HEK293 (cell line): Measurements from ENCODE around the gene C9orf72.
A peak's percentile ranks its signal among the peaks of the same experiment; 100 is the strongest.

Experiments used
- CTCF ChIA-PET: fragments of 350-600 bp; formaldehyde crosslinking; extraction: SDS; loops from one replicate; lab custom pipeline; 2021; ENCODE audit warnings: antibody characterized with exemption; lab: Yijun Ruan, JAX
- POLR2A ChIA-PET: fragments of 300-600 bp; formaldehyde crosslinking; extraction: SDS; loops from one replicate; lab custom pipeline; 2020; ENCODE audit warnings: antibody characterized with exemption, inconsistent platforms; lab: Yijun Ruan, JAX
- H3K27ac ChIP-seq: fragments of 200-500 bp; sonication (Bioruptor generic); 2 replicates; pipeline ENCODE4 v1.5.1; 2014; ENCODE audit warnings: low read depth, low read length, control low read depth, inconsistent platforms; ENCODE audit errors: extremely low read depth
- H3K36me3 ChIP-seq, 2 experiments: fragments of 200-500 bp in 1 of 2; sonication (Bioruptor generic) in 1 of 2; 1 replicate in 1 of 2; 2 replicates in 1 of 2; pipeline ENCODE4 v1.5.1; 2014 to 2017; ENCODE audit warnings: inconsistent platforms in 2 of 2, low read length in 2 of 2; ENCODE audit not compliant: control insufficient read depth in 2 of 2, insufficient read depth in 1 of 2
- H3K4me1 ChIP-seq: fragments of 200-500 bp; sonication (Bioruptor generic); 2 replicates; pipeline ENCODE4 v1.5.1; 2014; ENCODE audit warnings: mild to moderate bottlenecking, low read length, inconsistent platforms; ENCODE audit not compliant: control insufficient read depth, insufficient read depth
- H3K4me3 ChIP-seq: 2 replicates; pipeline ENCODE4 v1.5.1; 2011; ENCODE audit warnings: low read depth, mild to moderate bottlenecking, control low read depth, low read length, moderate library complexity
- H3K9me3 ChIP-seq: fragments of 200-500 bp; sonication (Bioruptor generic); 2 replicates; pipeline ENCODE4 v1.5.1; 2014; ENCODE audit warnings: low read depth, low read length, inconsistent platforms; ENCODE audit not compliant: control insufficient read depth, insufficient read depth
- ELK4 ChIP-seq: IDR thresholded peaks from 2 replicates; pipeline ENCODE4 v1.6.1; 2011; ENCODE audit warnings: mild to moderate bottlenecking, low read depth, low read length, borderline replicate concordance
- GLI4 ChIP-seq: fragments of 450-650 bp; formaldehyde crosslinking; IDR thresholded peaks from 2 replicates; pipeline ENCODE4 v1.5.1; 2016; ENCODE audit warnings: missing biosample characterization, missing genetic modification characterization
- KLF17 ChIP-seq: fragments of 450-650 bp; formaldehyde crosslinking; IDR thresholded peaks from 2 replicates; pipeline ENCODE4 v1.5.1; 2016; ENCODE audit warnings: missing biosample characterization, missing genetic modification characterization
- KLF8 ChIP-seq: fragments of 450-650 bp; formaldehyde crosslinking; IDR thresholded peaks from 2 replicates; pipeline ENCODE4 v1.5.1; 2016; ENCODE audit warnings: missing biosample characterization, missing genetic modification characterization
- PRDM1 ChIP-seq: fragments of 450-650 bp; formaldehyde crosslinking; IDR thresholded peaks from 2 replicates; pipeline ENCODE4; 2016; ENCODE audit warnings: missing biosample characterization, missing genetic modification characterization
- SCRT1 ChIP-seq: fragments of 450-650 bp; formaldehyde crosslinking; IDR thresholded peaks from 2 replicates; pipeline ENCODE4 v1.5.1; 2016; ENCODE audit warnings: missing biosample characterization, missing genetic modification characterization, borderline replicate concordance
- ZBTB1 ChIP-seq: fragments of 450-650 bp; formaldehyde crosslinking; IDR thresholded peaks from 2 replicates; pipeline ENCODE4 v1.5.1; 2016; ENCODE audit warnings: missing biosample characterization, missing genetic modification characterization
- ZBTB48 ChIP-seq: fragments of 450-650 bp; formaldehyde crosslinking; IDR thresholded peaks from 2 replicates; pipeline ENCODE4 v1.5.1; 2016; ENCODE audit warnings: missing biosample characterization, missing genetic modification characterization
- ZFHX2 ChIP-seq: fragments of 450-650 bp; formaldehyde crosslinking; conservative IDR thresholded peaks from 2 replicates; pipeline ENCODE4 v1.5.1; 2016; ENCODE audit warnings: missing biosample characterization, missing genetic modification characterization
- ZFP3 ChIP-seq: fragments of 450-650 bp; formaldehyde crosslinking; IDR thresholded peaks from 2 replicates; pipeline ENCODE4 v1.5.1; 2016; ENCODE audit warnings: low read depth, missing biosample characterization, missing genetic modification characterization
- ZNF132 ChIP-seq: fragments of 450-650 bp; formaldehyde crosslinking; IDR thresholded peaks from 2 replicates; pipeline ENCODE4 v1.5.1; 2017; ENCODE audit warnings: missing biosample characterization, missing genetic modification characterization, borderline replicate concordance
- ZNF140 ChIP-seq: fragments of 450-650 bp; formaldehyde crosslinking; IDR thresholded peaks from 2 replicates; pipeline ENCODE4 v1.5.1; 2016; ENCODE audit warnings: missing biosample characterization, missing genetic modification characterization
- ZNF148 ChIP-seq: fragments of 450-650 bp; formaldehyde crosslinking; IDR thresholded peaks from 2 replicates; pipeline ENCODE4 v1.5.0; 2017; ENCODE audit warnings: missing biosample characterization, missing genetic modification characterization, borderline replicate concordance
- ZNF184 ChIP-seq: fragments of 450-650 bp; IDR thresholded peaks from 2 replicates; pipeline ENCODE4 v1.5.1; 2018; ENCODE audit warnings: missing biosample characterization, mild to moderate bottlenecking, missing genetic modification characterization
- ZNF221 ChIP-seq: fragments of 450-650 bp; formaldehyde crosslinking; IDR thresholded peaks from 2 replicates; pipeline ENCODE4 v1.5.1; 2017; ENCODE audit warnings: missing biosample characterization, missing genetic modification characterization, borderline replicate concordance
- ZNF223 ChIP-seq: fragments of 450-650 bp; formaldehyde crosslinking; IDR thresholded peaks from 2 replicates; pipeline ENCODE4 v1.5.1; 2016; ENCODE audit warnings: missing biosample characterization, missing genetic modification characterization
- ZNF266 ChIP-seq: fragments of 450-650 bp; formaldehyde crosslinking; IDR thresholded peaks from 2 replicates; pipeline ENCODE4 v1.5.1; 2016; ENCODE audit warnings: missing biosample characterization, missing genetic modification characterization, low read depth
- ZNF354C ChIP-seq: fragments of 450-650 bp; formaldehyde crosslinking; IDR thresholded peaks from 2 replicates; pipeline ENCODE4 v1.5.1; 2016; ENCODE audit warnings: missing biosample characterization, missing genetic modification characterization, low read depth, borderline replicate concordance
- ZNF610 ChIP-seq: fragments of 450-650 bp; formaldehyde crosslinking; IDR thresholded peaks from 2 replicates; pipeline ENCODE4 v1.5.1; 2016; ENCODE audit warnings: missing biosample characterization, missing genetic modification characterization, borderline replicate concordance
- ZNF670 ChIP-seq: fragments of 450-650 bp; formaldehyde crosslinking; IDR thresholded peaks from 2 replicates; pipeline ENCODE4 v1.5.1; 2016; ENCODE audit warnings: missing biosample characterization, missing genetic modification characterization, low read depth
- ZNF843 ChIP-seq: fragments of 450-650 bp; formaldehyde crosslinking; IDR thresholded peaks from 2 replicates; pipeline ENCODE4 v1.5.1; 2016; ENCODE audit warnings: missing biosample characterization, missing genetic modification characterization

C9orf72 gene

GRCh38 chr9:27539479-27540441 lies 33.5 kb downstream of the C9orf72 start:
- H3K27ac ChIP-seq, result no peak overlapping the region
- no peak for TF ChIP-seq ZNF843 (tag by site-specific recombination)
- TF ChIP-seq ZNF132 (tag by site-specific recombination), result no peak
- TF ChIP-seq ZNF223, result no peak
- TF ChIP-seq ZBTB48 (tag by site-specific recombination), result no peak
- no peak for TF ChIP-seq ZNF140 (tag by site-specific recombination)
- no peak for TF ChIP-seq ZNF354C (tag by site-specific recombination)
- TF ChIP-seq KLF17 (tag by site-specific recombination), result no peak
- no peak for TF ChIP-seq ZNF670 (tag by site-specific recombination)
- no peak for TF ChIP-seq GLI4
- TF ChIP-seq KLF8, result no peak
- no peak for TF ChIP-seq ZFP3 (tag by site-specific recombination)
- TF ChIP-seq ELK4, result no peak
- TF ChIP-seq ZNF148 (tag by site-specific recombination), result no peak
- TF ChIP-seq ZNF221 (tag by site-specific recombination), result no peak
- no peak for TF ChIP-seq SCRT1 (tag by site-specific recombination)
- no peak for TF ChIP-seq ZNF266 (tag by site-specific recombination)
- no peak for TF ChIP-seq ZNF184 (tag by site-specific recombination)
- TF ChIP-seq ZFHX2 (tag by site-specific recombination), result no peak
- TF ChIP-seq ZBTB1, result no peak
- H3K9me3 ChIP-seq, result no peaks in the 10 kb centered on the region
- ChIA-PET POLR2A (no interaction called here), CTCF (interaction anchor here (0.6 to 2.6 kb wide), 8 partner anchors 8 to 534 kb away, joined by 3 to 14 read pairs (median 4); partner anchors contain the start of gene MOB3B)
- H3K4me1 ChIP-seq, result peaks cover 11% of the 10 kb centered on the region; the same call in 1 of the 2 replicates
- H3K4me3 ChIP-seq, result no peak overlapping the region
- no peaks in the 10 kb centered on the region for H3K36me3 ChIP-seq

- CTCF ChIA-PET, result interaction anchor here (0.7 to 2.7 kb wide), 4 partner anchors 8 to 205 kb away, joined by 4 to 14 read pairs (median 8); no protein-coding TSS in a partner anchor
- no peak overlapping the region for H3K4me3 ChIP-seq
- H3K9me3 ChIP-seq, result no peaks in the 10 kb centered on the region
- POLR2A ChIA-PET, result no interaction called here
- no peak overlapping the region for H3K27ac ChIP-seq
- H3K4me1 ChIP-seq, result peaks cover 11% of the 10 kb centered on the region; the same call in 1 of the 2 replicates
- TF ChIP-seq ZNF610 (tag by site-specific recombination) (no peak), PRDM1 (tag by site-specific recombination) (peak; percentile 62)
- H3K36me3 ChIP-seq, result no peaks in the 10 kb centered on the region
Measured at GRCh38 chr9:27538647-27539046, 34.6 kb downstream of the C9orf72 start.
